NCI-H2196 (cell line): ENCODE measurements around the gene SOBP.

Experiments
- DNase-seq: peaks from one replicate; lab custom pipeline; 2025; ENCODE audit not compliant: unreplicated experiment; lab: John Stamatoyannopoulos, UW

The SOBP gene

DNA sequence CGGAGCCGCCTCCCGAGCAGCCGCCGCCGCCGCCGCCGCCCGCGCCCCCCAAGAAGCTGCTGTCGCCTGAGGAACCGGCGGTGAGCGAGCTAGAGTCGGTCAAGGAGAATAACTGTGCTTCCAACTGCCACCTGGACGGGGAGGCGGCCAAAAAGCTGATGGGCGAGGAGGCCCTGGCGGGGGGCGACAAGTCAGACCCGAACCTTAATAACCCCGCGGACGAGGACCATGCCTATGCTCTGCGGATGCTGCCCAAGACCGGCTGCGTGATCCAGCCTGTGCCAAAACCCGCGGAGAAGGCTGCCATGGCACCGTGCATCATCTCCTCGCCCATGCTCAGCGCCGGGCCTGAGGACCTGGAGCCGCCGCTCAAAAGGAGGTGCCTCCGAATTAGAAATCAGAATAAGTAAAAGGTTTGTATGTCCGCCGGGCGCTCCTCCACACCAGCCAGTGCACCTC is 145.2 kb downstream of the SOBP start:
- DNase-seq = no peak

DNA sequence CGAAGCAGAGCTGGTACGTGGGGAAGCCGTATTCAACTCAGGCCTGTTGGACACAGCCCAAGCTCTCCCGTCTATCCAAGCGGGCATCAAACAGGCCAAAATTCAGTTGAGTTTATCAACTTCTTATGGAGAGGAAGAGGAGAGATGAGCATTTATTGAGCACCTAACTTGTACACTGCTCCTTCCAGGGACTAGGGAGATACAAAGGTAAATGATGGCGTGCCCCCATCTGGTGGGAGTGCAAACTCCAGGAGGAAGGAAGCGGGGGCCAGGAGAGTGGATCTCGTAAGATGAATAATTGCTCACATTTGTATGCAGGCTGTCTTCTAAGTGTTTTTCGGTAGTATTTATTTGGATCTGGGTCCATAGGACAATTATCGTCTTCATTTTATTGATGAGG is 146.6 kb downstream of the SOBP start:
- DNase-seq = no peak

GRCh38 chr6:107637316-107638315 is 147.7 kb downstream of the SOBP start:
- DNase-seq = no peak

- no peak for DNase-seq
These were observed 148.6 kb downstream of the SOBP start for GRCh38 chr6:107638493-107638892.

DNA sequence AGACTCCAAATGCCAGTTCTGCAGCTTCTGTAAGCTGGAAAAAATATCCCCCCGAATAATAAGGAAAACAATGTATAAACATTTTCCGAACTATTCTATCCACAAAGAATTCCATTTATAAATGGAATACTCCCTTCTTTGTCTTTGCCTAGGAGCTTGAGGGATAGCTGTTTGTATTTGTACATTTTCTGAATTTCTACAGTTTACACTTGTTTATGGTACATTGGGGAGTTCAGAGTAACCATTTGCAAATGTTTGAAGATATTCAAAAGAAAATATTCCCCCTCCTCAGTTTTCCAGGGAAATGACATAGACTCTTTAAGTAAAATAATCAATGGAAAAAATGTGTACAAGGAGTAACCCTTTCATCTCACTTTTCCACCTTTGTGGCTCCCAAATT is 149.6 kb downstream of the SOBP start:
- DNase-seq = no peak

DNA sequence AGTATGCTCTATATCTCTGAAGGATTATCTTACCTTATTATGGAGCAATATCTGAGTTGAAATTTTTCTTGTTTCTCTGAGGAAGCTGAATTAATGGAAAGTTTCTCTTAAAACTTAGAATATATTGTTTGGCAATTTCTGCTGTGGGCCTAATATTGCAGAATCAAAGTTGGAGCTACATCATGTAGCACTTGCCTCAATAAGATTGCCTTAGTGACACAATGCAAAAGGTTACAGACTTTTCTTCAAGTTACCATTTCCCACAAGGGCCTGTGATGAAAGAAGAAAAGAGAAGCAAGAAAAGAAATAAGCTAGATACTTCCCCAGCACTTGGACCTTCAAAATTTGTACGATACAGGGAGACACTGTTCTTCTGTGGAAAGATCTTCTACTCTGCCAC is 151.2 kb downstream of the SOBP start:
- no peak for DNase-seq

DNA sequence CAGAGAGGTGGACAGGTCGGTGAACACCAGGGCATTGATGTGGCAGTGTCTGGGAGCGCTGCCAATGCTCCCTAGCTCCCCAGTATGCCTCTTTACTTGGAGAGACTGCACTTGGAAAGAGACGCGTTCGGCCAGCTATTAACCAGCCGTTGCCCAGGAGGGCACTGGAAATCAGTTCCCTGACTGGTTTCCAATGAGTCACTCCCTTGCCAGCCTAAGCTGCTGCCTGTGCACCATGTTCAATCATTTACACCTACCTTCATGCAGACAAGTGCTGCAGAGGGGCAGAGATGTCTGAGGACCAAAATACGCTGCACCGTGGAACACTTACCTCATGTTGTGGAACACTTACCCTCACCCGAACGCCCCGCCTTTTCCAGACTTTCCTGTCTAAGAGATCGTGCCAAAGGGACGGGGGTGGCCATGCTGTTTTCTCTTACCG is 151.6 kb downstream of the SOBP start:
- peak; percentile 43 for DNase-seq

DNA sequence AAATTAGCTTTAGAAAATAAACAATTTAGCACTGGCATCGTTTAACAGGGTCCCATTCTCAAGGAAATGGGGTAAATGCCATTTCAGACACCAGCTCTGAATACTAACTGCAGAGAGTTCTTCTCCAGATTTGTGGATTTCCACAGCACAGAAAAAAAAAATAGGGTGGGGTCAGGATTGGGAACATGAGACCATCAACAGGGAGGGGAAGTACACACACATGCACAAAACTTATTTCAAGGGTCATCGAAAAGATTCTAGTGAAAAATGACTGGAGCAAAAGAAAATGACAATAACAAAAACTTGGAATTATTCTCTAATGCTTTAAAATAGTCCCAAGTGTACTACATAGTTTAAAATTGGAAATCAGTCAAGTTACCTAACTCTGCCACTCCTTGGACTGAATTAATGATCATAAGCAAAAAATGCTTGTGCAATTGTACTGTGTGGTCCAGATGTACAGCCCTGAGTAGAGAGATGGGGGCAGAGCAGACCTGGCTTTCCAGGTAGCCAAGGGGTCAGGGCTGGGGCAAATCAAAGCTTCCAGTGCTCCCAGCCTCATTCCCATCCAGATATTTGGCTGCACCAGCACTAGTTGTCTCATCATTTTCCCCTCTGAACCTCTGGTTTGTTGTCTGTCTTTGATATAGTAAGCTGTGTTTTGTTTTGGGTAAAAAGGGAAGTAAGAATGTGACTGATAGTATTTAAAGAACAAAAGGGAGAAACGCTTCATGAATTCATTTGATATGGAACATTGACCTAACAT is 152.4 kb downstream of the SOBP start:
- no peak for DNase-seq

GRCh38 chr6:107642861-107643328 is 153.0 kb downstream of the SOBP start:
- no peak for DNase-seq

DNA sequence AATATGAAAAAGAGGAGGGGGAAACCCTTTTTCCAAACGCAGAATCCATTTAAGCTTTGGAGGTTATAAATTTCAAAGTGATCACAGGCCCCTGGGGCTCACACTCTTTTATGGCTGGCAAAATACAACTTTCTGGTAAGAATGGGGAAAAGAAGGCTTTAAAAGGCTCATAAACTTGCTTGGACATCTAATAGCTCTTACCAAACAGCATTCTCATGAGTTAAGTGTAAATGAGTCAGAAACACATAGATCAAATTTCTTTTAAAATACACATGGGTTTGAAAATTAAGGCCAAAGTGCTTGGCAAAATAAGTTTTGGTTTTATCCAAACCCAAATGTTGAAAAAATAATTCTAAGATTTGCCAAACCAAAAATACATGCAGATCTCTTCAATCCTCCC is 154.6 kb downstream of the SOBP start:
- DNase-seq = no peak

DNA sequence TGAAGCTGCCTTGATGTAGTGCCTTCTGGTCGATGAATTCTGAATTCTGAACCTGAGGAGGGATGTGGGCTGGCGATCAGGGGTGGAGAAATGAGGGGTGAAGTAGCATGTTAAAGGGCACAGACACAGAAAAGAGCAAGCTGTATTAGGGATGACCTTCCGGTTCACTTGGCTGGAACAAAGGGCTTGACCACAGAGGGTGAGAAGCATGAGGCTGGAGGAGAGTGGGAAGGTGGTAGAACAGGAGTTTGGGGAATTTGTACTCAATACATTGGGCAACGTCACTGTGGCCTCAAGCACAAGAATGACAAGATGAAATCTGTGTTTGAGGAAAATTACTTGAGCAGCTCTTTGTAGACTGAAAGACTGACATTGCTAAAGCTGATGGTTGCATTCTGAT is 155.8 kb downstream of the SOBP start:
- no peak for DNase-seq

DNA sequence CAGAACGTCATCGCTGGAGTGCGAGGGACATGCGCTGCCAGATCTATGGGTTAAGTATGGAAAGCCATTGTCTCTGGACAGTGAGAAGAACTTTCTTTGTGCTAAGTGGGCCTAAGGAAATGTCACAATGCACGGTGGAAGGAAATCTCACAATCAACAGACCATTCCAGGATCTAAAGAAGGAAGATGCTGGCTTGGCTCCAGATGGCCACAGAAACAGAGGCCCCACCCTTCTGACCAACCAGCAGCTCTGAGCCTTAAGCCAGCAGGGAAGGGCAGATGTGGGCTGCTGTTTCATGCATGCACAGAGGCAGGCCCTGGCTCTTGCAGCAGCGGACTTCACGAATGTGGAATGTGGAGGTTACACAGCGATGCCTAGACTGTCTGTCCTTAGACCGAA is 156.3 kb downstream of the SOBP start:
- no peak for DNase-seq

GRCh38 chr6:107646776-107647438 is 157.0 kb downstream of the SOBP start:
- DNase-seq = no peak

DNA sequence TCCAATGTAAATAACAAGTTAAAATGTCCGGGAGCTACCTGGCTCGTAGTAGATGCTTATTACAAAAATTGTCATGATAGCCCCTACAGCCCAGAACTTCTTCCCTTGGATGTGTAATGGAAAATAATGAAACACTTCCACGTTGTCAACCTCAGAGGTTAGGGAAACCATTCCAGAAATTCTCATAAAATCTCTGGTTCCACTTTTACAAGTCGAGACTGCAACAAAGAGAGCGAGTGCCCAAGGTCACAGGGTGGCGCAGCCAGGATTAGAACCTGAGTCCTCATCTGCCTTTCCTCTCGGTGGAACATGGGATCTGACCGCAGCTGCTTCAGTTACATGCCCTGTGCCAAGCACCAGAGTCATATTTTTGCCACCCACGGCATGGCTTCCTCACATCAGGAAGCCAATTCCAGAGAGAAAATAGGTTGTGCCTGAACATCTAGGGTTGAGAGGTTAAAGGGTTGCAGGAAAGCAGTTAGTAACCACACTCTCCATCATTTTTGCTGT is 157.6 kb downstream of the SOBP start:
- DNase-seq = no peak

DNA sequence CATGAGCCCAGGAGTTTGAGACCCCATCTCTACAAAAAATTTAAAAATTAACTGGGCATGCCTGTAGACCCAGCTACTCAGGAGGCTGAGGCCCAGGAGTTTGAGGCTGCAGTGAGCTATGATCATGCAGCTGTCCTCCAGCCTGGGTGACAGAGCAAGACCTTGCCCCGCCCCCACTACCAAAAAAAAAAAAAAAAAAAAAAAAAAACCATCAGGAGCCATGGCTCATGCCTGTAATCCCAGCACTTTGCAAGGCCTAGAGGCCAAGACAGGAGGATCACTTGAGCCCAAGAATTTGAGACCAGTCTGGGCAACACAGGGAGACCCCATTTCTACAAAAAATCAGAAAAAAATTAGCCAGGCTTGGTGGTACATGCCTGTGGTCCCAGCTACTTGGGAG is 159.1 kb downstream of the SOBP start:
- DNase-seq = no peak

- no peak for DNase-seq
These were observed 162.7 kb downstream of the SOBP start for GRCh38 chr6:107652526-107653182.

DNA sequence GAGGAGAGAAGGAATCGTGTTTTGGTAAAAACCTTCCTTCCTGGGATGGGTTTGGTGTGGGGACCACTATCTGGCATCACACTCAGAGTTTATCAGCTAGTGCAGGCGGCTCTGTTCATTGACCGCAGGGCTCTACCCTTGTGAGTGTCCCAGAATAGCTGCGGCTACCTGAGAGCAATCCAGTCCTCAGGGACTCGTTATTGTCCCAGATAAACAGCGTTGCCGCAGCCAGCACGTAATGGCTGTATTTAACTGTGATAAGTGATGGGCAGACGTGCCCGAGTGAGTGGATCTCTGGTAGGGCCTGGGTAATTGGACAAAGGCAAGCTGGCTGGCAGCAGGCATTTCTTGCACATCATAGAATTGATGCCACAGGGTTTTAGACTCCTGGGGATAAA is 163.3 kb downstream of the SOBP start:
- DNase-seq = no peak

DNA sequence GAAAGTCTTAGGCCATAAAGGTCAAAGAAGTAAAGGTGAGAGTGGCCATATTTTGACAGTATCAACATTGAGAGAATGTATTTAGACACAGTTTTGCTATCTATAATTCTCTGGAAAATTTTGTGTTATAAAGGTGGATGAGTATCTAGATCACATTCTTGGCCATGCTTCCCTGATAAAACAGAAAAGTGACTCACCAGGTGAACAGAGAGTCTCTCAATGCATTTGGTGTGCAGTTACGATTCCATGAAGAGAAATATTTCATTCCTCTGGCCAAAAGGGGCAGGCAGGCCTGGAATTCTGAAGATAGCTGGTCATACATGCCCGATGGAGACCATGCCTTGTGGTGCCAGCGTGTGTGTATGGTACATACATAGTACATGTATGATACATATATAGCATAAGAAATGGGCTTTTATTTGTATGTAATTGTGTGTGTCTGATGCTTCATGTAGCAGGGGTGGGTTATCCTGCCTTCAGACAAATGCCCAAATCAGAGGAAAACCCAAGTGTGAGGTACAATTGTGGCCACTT is 164.0 kb downstream of the SOBP start:
- no peak for DNase-seq

DNA sequence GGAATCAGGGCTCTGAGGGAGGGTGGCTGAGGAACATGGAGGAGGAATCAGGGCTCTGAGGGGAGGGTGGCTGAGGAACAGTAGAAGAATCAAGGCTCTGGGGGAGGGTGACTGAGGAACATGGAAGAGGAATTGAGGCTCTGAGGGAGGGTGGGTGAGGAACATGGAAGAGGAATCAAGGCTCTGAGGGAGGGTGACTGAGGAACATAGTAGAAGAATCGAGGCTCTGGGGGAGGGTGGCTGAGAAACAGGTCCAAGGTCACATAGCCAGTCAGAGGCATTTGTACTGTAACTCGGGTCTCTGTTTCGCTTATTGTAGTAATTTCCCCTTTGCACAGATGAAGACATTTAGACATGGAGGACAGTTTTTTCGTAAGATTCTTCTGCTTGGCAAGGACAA is 164.8 kb downstream of the SOBP start:
- no peak for DNase-seq

GRCh38 chr6:107655245-107655644 is 165.3 kb downstream of the SOBP start:
- no peak for DNase-seq
